GM12873 (cell line): Measurements from ENCODE around the gene LY6G6C.

Experiments
- TF ChIP-seq, protein P1 (sequence below): IDR thresholded peaks from 2 replicates; pipeline ENCODE4 v1.5.1; 2012; ENCODE audit warnings: low read depth, mild to moderate bottlenecking, moderate library complexity, low read length, control low read depth; ENCODE audit not compliant: insufficient read depth; ENCODE audit errors: missing control alignments

Gene LY6G6C

DNA sequence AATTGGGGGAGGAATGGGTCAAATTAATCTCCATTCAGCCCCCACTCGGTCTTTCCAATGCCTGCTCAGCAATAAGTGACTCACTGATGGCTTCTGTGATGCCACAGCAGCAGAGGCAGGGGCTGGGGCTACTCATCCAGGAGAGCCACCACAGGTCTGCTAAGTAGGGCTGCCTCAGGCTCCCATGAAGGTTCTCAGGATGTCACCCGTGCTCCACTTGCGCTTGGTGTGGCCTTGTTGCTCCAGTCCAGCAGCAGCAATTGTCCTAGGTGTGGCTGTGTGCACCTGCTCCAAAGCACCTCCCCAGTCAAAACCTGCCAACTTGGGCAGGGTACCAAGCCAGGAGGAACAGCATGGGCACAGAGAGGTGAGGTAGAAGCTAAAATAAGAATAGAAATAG, 627 bp upstream of the LY6G6C start:
- TF ChIP-seq, protein P1, sequence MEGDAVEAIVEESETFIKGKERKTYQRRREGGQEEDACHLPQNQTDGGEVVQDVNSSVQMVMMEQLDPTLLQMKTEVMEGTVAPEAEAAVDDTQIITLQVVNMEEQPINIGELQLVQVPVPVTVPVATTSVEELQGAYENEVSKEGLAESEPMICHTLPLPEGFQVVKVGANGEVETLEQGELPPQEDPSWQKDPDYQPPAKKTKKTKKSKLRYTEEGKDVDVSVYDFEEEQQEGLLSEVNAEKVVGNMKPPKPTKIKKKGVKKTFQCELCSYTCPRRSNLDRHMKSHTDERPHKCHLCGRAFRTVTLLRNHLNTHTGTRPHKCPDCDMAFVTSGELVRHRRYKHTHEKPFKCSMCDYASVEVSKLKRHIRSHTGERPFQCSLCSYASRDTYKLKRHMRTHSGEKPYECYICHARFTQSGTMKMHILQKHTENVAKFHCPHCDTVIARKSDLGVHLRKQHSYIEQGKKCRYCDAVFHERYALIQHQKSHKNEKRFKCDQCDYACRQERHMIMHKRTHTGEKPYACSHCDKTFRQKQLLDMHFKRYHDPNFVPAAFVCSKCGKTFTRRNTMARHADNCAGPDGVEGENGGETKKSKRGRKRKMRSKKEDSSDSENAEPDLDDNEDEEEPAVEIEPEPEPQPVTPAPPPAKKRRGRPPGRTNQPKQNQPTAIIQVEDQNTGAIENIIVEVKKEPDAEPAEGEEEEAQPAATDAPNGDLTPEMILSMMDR: no peak

DNA sequence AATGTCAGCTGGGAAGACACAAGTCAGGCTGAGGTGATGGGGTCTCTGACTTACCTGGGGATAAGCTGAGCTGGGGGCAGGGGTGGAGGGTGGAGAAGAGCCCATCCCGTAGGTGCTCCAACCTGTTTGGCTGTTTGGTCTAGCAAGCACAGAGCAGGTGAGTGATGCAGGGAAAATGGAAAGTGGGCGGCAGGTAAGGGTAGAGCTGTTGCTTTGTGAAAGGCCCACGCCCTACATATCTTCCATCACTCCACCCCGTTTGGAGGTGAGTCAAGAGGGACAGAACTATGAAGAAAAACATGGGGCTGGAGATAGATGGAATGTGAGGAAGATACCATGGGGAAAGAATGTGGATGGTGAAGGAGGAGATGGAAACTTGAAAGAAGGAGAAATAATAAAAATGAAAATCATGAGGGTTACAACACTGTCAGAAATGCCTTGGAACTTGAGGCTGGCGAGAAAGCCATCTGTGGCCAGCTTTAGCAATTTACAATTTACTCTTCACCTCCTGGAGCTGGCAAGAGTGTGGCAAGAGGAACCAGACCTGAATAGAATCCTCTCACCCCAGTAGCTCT, 1.3 kb downstream of the LY6G6C start:
- TF ChIP-seq, protein P1: no peak

DNA sequence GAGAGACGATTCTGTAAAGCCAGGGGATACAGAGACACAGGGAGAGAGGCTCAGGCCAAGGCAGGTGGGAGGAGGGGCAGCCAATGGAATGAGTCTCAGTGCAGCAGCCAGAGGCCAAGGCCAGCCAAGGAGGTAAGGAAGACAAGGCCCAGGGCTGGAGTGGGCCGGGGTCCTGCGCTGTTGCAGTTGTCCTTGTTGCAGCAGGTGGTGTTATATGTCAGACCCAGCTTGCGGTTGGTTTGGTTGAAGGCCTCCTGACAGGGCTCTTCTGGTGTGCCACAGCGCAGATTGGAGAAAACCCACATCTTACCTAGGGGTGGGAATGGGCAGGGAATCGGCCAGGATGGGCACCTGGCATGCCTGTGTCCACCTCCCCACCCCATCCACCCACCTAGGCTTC, 2.5 kb downstream of the LY6G6C start:
- TF ChIP-seq, protein P1: no peak

DNA sequence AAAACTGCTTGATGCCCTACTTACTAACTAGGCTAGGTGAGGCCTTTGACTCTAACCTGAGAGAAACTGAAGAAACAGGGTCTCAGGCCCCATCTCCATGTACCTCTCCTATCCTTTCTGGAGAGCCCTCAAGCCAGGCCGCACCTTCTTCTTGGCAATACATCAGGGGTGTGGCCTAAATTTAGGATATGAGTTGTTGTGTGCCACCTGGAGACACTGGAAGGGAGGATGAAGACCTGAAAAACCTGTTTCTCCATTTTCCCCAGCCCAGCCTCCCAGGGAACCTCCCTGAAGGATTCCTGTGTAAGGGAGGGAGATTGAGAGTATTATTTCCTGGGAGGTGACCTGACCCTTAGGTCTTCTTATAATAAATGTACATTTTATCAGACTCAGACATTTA, 3.3 kb downstream of the LY6G6C start:
- TF ChIP-seq, protein P1: no peak

DNA sequence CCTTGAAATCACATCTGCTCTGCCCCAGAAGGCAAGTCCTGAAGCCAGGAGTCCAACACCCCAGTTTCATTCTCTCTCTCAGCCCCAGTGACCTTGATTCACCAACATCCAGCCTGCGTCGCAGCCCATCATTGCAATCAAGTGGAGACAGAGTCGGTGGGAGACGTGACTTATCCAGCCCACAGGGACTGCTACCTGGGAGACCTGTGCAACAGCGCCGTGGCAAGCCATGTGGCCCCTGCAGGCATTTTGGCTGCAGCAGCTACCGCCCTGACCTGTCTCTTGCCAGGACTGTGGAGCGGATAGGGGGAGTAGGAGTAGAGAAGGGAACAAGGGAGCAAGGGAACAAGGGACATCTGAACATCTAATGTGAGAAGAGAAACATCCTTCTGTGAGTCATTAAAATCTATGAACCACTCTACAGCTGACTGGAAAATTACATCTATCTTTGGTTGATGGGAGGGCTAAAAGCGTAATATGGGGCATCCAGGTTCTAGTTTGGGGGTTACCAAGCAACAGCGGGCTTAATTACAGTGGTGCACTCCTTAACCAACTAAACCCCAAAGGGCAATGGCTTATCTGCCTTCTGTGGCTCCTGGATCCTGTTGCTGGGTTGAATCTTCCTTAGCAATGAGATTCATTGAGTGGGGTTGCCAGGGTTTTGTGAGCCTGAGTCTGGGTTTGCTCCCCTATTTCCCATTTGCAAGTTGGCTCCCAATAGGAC, 3.9 kb downstream of the LY6G6C start:
- TF ChIP-seq, protein P1: no peak

DNA sequence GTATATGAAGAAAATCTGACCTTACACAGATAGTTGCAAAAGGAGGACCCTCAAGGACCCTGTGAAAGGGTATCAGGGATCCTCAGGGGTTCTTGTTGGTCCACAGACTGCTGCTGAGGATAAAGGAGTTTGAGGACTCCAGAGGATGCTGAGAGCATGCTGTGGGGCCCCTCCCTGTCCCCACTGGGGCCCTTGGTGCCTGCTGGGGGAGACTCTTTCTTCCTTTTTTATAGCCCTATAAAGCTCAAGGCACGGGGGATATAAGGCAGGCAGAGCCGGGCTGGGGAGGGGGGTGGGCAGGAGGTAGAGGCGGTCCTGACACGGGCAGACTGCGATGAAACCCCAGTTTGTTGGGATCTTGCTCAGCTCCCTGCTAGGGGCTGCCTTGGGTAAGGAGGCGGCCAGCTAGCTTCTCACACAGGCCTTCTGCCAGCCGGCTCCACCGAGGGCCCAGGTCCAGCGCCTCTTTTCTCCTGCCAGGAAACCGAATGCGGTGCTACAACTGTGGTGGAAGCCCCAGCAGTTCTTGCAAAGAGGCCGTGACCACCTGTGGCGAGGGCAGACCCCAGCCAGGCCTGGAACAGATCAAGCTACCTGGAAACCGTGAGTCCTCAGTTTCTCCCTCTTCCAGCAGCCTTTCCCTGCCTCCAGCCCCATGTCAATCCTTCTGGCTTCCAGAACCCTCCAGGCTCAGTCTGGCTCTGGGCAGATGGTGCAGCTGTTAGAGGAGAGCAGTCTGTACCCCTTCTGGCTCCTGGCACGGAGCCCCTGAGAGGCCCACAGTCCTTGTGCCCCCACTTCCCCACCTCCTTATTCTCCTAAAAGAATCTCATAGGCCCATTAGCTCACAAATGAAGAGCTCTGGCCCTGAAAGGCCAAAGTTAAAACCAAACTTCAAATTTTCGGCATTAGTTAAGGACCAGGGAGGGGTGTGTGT, 6.3 kb downstream of the LY6G6C start, which contains the start of gene LY6G6D:
LY6G6D (plus strand) TSS at position 327 of the 937 bp plus-strand sequence; CDS start at position 335, 8 bp downstream.
- TF ChIP-seq, protein P1: no peak
